ENCODE results near the gene APCDD1L.

Gene APCDD1L

GRCh38 chr20:58492074-58492718 is 23.0 kb downstream of the APCDD1L start:
- DNase-seq (ENCODE audit: low read depth), result no peak

- DNase-seq (ENCODE audit: low read depth), result no peak
Measured at GRCh38 chr20:58486207-58486606, 29.0 kb downstream of the APCDD1L start.

GRCh38 chr20:58485393-58485792 is 29.8 kb downstream of the APCDD1L start:
- no peak for DNase-seq (ENCODE audit: low read depth)

- DNase-seq (ENCODE audit: low read depth), result no peak
Measured at GRCh38 chr20:58483470-58483869, 31.7 kb downstream of the APCDD1L start.

DNA sequence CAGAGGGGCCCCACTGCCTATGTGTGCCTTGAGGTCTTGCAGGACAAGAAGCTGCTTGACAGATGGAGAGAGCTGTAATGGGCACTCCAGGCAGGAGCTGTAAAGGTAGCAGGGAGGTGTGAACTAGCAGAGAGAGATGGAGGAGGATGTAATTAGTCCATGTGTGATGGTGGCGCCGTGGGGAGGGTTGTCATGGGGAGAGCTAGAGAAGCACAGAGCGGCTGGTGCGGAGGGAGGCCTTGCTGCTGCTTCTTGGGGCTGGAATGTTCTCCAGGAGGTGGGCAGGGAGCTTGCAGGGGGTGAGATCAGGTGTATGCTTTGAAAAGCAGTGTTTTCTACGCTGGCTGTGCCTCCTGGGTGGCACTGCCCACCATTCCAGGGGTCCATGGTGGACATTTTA is 32.1 kb downstream of the APCDD1L start:
- no peak for DNase-seq (ENCODE audit: low read depth)

DNA sequence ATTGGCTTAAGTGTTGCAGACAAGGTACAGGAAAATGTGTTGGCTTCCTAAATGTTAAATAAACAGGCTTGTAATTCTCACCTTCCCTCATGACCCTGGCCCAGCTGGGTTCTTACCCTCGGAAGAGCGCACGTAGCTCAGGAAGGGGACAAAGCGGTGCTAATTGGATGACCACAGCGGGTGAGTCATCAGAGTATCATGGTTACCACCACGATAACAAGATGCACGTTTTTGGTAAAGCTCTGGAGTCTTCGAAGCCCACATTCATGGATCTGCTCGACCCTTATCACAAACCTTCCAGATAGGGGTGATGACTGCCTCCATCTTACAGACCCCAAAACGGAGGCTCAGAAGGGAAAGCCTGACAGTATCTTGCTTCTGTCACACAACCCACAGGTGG is 32.8 kb downstream of the APCDD1L start:
- DNase-seq (ENCODE audit: low read depth), result peak; percentile 35

GRCh38 chr20:58481481-58482021 is 33.6 kb downstream of the APCDD1L start:
- DNase-seq (ENCODE audit: low read depth), result peak; percentile 61

DNA sequence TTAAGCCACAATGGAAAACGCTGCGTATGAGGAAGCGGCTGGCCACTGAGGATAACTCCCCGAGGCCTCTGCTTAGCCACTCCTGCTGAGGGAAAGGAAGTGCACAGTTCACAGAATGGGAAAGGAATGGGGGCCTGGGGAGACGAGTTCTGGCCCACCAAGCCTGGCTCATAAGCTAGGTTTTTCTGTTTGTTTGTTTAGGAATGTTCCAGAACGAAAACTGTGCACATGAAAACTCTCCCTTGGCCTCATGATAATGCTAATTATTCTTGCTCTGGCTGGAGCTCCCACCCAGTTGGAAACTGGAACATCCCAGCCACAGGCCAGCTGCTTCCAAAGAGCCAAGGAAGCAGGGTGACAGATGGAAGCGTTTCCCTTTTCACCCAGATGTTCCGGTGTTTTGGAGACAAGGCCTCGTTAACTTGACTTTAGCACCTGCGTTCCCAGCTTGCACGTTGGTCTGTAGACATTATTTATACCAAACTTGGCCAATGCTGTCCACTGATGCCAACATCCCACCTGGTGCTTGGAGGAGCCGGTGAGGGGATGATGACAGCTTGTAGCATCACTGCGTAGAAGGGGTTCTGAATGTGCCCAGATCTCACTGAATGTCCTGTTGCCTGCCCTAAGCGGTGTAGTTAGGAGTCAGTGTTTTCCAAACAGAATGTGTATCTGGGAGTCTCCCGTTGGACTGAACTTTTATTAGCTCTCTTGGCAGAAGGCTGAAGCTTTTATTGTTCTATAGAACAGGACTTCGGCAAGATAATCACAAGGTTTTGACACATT is 34.5 kb downstream of the APCDD1L start:
- DNase-seq (ENCODE audit: low read depth), result no peak

DNA sequence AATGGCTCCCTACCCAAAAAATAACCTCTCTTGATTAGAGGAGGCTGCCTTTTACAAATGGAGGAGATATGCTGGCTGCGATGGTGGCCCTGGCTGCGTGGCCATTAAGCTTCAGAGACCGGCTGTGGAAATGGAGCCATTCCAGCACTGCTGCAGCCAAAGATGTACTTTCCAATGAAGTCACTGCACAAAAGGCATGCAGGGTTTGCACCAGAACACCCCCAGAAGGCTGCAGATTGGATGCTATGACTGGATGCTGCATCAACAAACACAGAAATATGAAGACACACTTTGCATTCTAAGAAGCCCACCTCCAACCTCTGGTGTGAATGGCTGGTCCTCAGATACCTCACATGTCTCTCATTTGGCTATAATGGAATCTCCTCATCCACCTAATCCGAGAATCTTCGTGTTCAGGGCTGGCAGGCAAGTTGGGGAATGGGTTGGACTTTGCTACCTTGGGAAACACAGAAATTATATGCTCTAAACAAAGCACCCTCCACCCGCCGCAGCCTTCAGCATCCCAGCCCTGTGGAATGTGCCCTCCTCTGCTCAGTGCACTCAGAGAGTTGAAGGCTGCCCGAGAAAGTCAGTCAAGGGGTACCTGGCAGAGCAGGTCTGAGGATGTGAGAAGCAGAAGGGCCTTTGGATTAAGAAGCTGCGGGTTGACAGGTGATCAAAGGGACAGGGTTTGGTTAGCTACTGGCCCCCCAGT is 35.3 kb downstream of the APCDD1L start:
- DNase-seq (ENCODE audit: low read depth), result no peak

- DNase-seq (ENCODE audit: low read depth), result peak; percentile 40
Measured at GRCh38 chr20:58478141-58478805, 36.9 kb downstream of the APCDD1L start.

GRCh38 chr20:58475466-58475865 is 39.7 kb downstream of the APCDD1L start:
- DNase-seq (ENCODE audit: low read depth), result no peak

DNA sequence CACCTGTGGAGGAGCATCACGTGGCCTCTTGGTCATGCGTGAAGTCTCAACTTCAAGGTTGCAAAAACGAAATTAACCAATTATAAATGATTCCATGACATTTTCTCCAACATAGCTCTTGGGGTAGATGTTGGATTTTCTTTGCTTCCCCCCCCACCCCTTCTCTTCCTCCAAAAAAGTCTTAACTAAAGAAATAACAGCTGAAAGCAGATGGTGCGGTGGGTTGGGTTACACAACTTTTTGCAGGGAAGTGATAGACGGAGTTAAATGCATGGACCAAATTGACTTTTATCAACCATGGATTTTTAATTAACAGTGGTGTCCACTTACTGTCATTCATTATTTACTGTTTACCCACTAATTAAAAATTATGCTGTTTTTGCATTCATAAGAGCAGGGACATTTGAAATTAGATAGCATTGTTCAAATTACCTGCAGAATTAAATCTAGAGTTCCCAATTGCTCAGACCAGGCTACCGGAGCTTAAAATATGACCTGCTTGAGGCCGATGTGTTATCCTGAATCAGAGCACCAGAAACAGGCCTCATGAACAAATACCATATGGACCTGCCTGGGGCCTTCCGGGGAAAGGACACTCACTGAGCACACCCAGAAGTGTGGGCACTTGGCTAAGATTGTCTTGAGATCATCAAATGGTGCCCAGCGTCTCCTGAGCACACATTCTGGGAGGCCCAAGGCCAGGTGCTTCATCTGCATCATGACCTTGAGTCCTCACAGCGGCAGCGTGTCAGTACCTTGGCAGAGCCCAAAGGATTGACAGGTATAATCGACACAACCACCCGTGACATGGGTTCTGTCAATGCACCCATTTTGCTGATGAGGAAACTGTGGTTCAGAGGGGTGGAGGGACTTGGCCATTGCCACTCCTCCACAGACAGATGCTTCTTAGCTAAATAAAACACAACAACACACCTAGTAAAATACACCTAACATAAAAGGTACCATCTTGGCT is 41.5 kb downstream of the APCDD1L start:
- no peak for DNase-seq (ENCODE audit: low read depth)

- no peak for DNase-seq (ENCODE audit: low read depth)
Measured at GRCh38 chr20:58472273-58473018, 42.8 kb downstream of the APCDD1L start.

DNA sequence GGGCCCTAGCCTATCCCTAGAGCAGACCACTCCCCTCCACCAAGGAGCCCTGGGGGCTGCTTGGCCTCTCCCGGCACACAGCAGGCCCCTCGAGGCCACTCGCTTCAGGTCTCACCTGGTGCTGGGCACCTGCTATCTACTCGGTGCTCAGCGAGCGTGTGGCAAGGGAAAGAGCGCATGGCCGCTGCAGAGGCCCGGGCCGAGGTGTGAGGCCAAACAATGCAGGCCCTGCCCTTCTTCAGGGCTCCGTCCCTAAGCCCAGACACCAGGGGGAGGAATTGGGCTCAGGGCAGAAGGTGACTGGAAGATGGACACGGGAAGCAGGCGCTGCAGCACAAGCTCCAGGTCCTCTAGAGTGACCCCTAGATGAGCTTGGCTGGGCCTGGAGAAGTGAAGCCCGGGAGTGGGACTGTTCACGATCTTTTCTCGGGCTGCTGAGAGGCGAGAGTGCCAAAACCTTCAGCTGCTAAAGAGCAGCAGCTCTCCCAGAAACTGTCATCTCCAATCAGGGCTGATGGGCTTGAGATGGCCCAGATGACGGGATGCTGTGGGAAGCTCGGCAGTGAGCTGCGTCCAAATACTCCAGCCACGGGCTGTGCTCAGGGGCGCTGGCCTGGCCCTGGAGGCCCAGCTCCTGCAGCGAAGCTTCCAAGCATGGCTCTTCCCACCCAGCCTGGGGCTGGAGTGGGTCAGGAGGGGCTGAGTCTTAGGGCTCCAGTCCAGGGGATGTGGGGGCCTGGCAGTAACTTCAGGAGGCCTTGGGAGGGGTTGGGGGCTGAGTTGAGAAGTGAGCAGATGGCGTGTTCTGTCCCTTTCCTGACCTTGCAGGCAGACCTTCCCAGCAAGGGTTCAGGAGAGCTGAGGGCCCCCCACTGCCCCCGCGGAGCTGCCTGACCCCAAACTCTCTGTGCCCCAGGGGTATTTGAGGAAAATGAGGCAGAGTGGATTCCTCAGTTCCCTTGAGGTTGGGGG is 43.7 kb downstream of the APCDD1L start:
- DNase-seq (ENCODE audit: low read depth), result no peak

GRCh38 chr20:58470336-58471192 is 44.6 kb downstream of the APCDD1L start:
- no peak for DNase-seq (ENCODE audit: low read depth)

- no peak for DNase-seq (ENCODE audit: low read depth)
Measured at GRCh38 chr20:58469616-58470015, 45.6 kb downstream of the APCDD1L start.

DNA sequence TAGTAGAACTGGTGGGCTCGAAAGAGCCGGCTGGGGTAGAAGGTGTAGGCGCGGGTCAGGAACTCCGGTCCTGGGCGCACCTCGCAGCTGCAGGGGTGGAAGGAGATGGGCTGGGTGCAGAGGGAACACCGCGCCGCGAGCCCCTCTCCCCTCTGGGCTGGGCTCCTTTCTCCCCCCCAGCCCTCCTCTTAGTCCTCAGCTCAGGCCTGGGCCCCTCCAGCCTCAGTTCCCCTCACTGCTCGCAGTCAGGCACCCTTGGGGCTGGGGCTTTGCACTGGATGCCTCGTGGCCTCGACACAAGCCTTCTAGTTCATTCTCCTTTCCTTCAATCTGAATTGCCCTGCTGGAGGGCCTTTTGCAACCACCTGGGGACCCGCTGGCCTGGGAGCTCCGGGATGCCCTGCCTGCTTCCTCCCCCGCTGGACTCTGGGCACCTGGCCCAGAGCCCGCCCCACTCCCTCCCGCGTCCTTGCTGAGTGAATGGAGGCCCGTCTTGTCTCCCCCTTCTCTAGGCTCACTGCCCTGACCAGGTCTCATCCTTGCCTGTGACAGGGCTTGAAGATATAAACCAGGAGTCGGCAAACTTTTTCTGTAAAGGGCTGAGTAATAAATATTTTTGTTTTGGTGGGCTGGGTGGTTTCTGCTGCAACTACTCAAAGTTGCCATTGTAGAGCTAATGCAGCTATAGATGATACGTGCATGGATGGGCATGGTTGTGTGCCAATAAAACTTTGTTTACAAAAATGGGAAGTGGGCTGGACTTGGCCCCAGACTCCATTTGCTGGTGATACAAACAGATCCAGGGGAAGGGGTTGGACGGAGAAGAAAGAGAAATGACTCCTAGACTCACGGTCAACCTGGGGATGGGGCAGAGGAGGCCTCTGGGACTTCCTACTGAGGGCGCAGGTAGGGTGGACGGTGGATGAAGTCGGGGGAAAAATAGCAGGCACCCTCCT is 47.3 kb downstream of the APCDD1L start:
- DNase-seq (ENCODE audit: low read depth), result no peak

Measured in EH (cell line).